ENCODE data around the gene NAT8. TPM values are rescaled to one million over a fixed set of nuclear protein-coding genes. Genes with fewer than 3 reads are reported as not detected.
"Not testable (repeated sequence)": the region's sequence is repeated elsewhere in the genome, so short reads cannot be mapped to it uniquely, and the experiment has no call there.

The NAT8 gene
- total RNA-seq, 1 donor from 2014 or later: not detected

- Histone ChIP-seq H3K4me3 (no peak overlapping the region), H3K27ac (no peak overlapping the region), H3K4me1 (no peaks in the 10 kb centered on the region), H3K27me3 (no peaks in the 10 kb centered on the region), H3K36me3 (no peaks in the 10 kb centered on the region), H3K9me3 (no peaks in the 10 kb centered on the region)
- intact Hi-C loops (cut with DNase I): no loop called here
- TF ChIP-seq CTCF (IDR thresholded peaks at IDR 0.05): no peak
- DNase-seq (no peak), ATAC-seq (no peak)
Observed at GRCh38 chr2:73614997-73615396, 27.2 kb downstream of the NAT8 start.

- no peaks in the 10 kb centered on the region for H3K27me3 ChIP-seq
- H3K4me3 ChIP-seq: no peak overlapping the region
- no peak for TF ChIP-seq CTCF (IDR thresholded peaks at IDR 0.05)
- no peak overlapping the region for H3K27ac ChIP-seq
- intact Hi-C loops (cut with DNase I): no loop called here
- DNase-seq (no peak), ATAC-seq (no peak)
- no peaks in the 10 kb centered on the region for H3K36me3 ChIP-seq
- no peaks in the 10 kb centered on the region for H3K4me1 ChIP-seq
- no peaks in the 10 kb centered on the region for H3K9me3 ChIP-seq
Observed at GRCh38 chr2:73614105-73614504, 28.1 kb downstream of the NAT8 start.

GRCh38 chr2:73611867-73612266, 30.4 kb downstream of the NAT8 start:
- ATAC-seq (no peak), DNase-seq (no peak)
- Histone ChIP-seq H3K9me3 (no peaks in the 10 kb centered on the region), H3K36me3 (no peaks in the 10 kb centered on the region), H3K4me1 (no peaks in the 10 kb centered on the region), H3K27me3 (no peaks in the 10 kb centered on the region), H3K4me3 (no peak overlapping the region), H3K27ac (no peak overlapping the region)
- intact Hi-C loops (cut with DNase I): no loop called here
- no peak for TF ChIP-seq CTCF (IDR thresholded peaks at IDR 0.05)

- DNase-seq (no peak), ATAC-seq (no peak)
- no peak for TF ChIP-seq CTCF (IDR thresholded peaks at IDR 0.05)
- H3K27me3 ChIP-seq: no peaks in the 10 kb centered on the region
- H3K4me1 ChIP-seq: no peaks in the 10 kb centered on the region
- intact Hi-C loops (cut with DNase I): no loop called here
- no peaks in the 10 kb centered on the region for H3K36me3 ChIP-seq
- no peak overlapping the region for H3K27ac ChIP-seq
- H3K9me3 ChIP-seq: no peaks in the 10 kb centered on the region
- H3K4me3 ChIP-seq: no peak overlapping the region
Observed at GRCh38 chr2:73611193-73611592, 31.0 kb downstream of the NAT8 start.

GRCh38 chr2:73610111-73610510, 32.1 kb downstream of the NAT8 start:
- Histone ChIP-seq H3K36me3 (no peaks in the 10 kb centered on the region), H3K27me3 (no peaks in the 10 kb centered on the region), H3K4me3 (no peak overlapping the region), H3K27ac (no peak overlapping the region), H3K4me1 (no peaks in the 10 kb centered on the region), H3K9me3 (no peaks in the 10 kb centered on the region)
- no peak for TF ChIP-seq CTCF (IDR thresholded peaks at IDR 0.05)
- no peak for ATAC-seq
- DNase-seq: no peak
- intact Hi-C loops (cut with DNase I): no loop called here

GRCh38 chr2:73604589-73604988, 37.6 kb downstream of the NAT8 start:
- peaks cover 26% of the 10 kb centered on the region for H3K36me3 ChIP-seq
- H3K27me3 ChIP-seq; H3K4me1 ChIP-seq; ATAC-seq; intact Hi-C loops (cut with DNase I); H3K27ac ChIP-seq; DNase-seq; H3K4me3 ChIP-seq; H3K9me3 ChIP-seq: not testable (repeated sequence)

GRCh38 chr2:73603099-73603588, 39.1 kb downstream of the NAT8 start:
- H3K27me3 ChIP-seq; H3K9me3 ChIP-seq; H3K27ac ChIP-seq; H3K4me1 ChIP-seq; DNase-seq; intact Hi-C loops (cut with DNase I); H3K4me3 ChIP-seq; ATAC-seq: not testable (repeated sequence)
- H3K36me3 ChIP-seq: peaks cover 26% of the 10 kb centered on the region
